Peyer's patch (tissue), 4 donors: ENCODE results near the gene RET. TPM values are rescaled to one million over a fixed set of nuclear protein-coding genes. Genes with fewer than 3 reads are reported as not detected.

Experiments
- DNase-seq, 3 donors: peaks; one replicate each; pipeline ENCODE4 v3.0.0-alpha.2; 2017 to 2019
- H3K27ac ChIP-seq, 4 donors: fragments of 200-600 bp; sonication (generic); one replicate each; pipeline ENCODE4 v1.5.1; 2016 to 2019
- H3K27me3 ChIP-seq, 2 donors: fragments of 200-600 bp; sonication (generic); one replicate each; pipeline ENCODE4 v1.5.1; 2019
- H3K36me3 ChIP-seq, 3 donors: fragments of 200-600 bp; sonication (generic); one replicate each; pipeline ENCODE4 v1.5.1; 2016 to 2019
- H3K4me1 ChIP-seq, 4 donors: fragments of 200-600 bp; sonication (generic); one replicate each; pipeline ENCODE4 v1.5.1; 2016 to 2019
- H3K4me3 ChIP-seq, 4 donors: fragments of 200-600 bp; sonication (generic); 1 replicate in 3 of 4; 2 replicates in 1 of 4; pipeline ENCODE4 v1.5.1; 2016 to 2019; ENCODE audit warnings: mild to moderate bottlenecking in 1 of 4
- H3K9me3 ChIP-seq, 4 donors: fragments of 200-600 bp; sonication (generic); one replicate each; pipeline ENCODE4 v1.5.1; 2016 to 2019; ENCODE audit warnings: mild to moderate bottlenecking in 1 of 4
- POLR2A ChIP-seq, 2 donors: fragments of 450-650 bp; IDR thresholded peaks; one replicate each; pipeline ENCODE4 v1.5.1; 2017; ENCODE audit warnings: antibody characterized with exemption in 2 of 2, mild to moderate bottlenecking in 2 of 2, moderate library complexity in 2 of 2
- total RNA-seq, 4 donors: library from RNA; depleted of rRNA; stranded (reverse); fragments of >200 nt; gene quantifications; one replicate each; pipeline ENCODE4 v1.1.0, GENCODE V29; 2016
- TF ChIP-seq, protein P1 (sequence below), 6 experiments: fragments of 450-650 bp in 4 of 6; fragments of 200-600 bp in 2 of 6; sonication (generic) in 1 of 6; IDR thresholded peaks; one replicate each; pipeline ENCODE4 v1.5.1; 2017 to 2019; ENCODE audit warnings: antibody characterized with exemption in 6 of 6, mild to moderate bottlenecking in 3 of 6, moderate library complexity in 1 of 6

RET gene
- total RNA-seq, 4 donors from 2014 or later, result 1.2 to 5.8 (median 1.7) TPM

DNA sequence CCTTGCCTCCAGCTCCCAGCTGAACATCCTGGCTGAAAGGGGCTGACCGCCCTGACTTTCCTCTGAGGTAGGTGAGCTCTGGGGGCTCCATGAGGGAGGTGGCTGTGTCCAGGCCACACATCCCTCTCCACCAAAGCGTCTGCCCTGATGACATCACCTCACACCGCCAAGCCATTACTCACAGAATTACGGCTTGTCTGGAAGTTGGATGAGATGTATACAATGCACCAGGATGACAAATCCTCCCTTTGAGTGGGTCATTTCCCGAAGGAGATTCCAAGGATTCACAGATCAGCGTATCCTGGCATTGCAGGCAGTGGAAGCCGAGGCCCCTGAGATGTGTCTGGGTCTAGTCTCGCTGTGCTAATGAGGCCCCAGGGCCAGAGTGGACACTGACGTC, 15.1 kb upstream of the RET start:
- TF ChIP-seq, protein P1, sequence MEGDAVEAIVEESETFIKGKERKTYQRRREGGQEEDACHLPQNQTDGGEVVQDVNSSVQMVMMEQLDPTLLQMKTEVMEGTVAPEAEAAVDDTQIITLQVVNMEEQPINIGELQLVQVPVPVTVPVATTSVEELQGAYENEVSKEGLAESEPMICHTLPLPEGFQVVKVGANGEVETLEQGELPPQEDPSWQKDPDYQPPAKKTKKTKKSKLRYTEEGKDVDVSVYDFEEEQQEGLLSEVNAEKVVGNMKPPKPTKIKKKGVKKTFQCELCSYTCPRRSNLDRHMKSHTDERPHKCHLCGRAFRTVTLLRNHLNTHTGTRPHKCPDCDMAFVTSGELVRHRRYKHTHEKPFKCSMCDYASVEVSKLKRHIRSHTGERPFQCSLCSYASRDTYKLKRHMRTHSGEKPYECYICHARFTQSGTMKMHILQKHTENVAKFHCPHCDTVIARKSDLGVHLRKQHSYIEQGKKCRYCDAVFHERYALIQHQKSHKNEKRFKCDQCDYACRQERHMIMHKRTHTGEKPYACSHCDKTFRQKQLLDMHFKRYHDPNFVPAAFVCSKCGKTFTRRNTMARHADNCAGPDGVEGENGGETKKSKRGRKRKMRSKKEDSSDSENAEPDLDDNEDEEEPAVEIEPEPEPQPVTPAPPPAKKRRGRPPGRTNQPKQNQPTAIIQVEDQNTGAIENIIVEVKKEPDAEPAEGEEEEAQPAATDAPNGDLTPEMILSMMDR (IDR thresholded peaks at IDR 0.05), result no peak
- TF ChIP-seq POLR2A (IDR thresholded peaks at IDR 0.05), result no peak
- Histone ChIP-seq H3K4me1 (no peaks in the 10 kb centered on the region), H3K27ac (no peak overlapping the region), H3K27me3 (no peaks in the 10 kb centered on the region), H3K9me3 (no peaks in the 10 kb centered on the region), H3K36me3 (no peaks in the 10 kb centered on the region), H3K4me3 (no peak overlapping the region)
- no peak for DNase-seq

DNA sequence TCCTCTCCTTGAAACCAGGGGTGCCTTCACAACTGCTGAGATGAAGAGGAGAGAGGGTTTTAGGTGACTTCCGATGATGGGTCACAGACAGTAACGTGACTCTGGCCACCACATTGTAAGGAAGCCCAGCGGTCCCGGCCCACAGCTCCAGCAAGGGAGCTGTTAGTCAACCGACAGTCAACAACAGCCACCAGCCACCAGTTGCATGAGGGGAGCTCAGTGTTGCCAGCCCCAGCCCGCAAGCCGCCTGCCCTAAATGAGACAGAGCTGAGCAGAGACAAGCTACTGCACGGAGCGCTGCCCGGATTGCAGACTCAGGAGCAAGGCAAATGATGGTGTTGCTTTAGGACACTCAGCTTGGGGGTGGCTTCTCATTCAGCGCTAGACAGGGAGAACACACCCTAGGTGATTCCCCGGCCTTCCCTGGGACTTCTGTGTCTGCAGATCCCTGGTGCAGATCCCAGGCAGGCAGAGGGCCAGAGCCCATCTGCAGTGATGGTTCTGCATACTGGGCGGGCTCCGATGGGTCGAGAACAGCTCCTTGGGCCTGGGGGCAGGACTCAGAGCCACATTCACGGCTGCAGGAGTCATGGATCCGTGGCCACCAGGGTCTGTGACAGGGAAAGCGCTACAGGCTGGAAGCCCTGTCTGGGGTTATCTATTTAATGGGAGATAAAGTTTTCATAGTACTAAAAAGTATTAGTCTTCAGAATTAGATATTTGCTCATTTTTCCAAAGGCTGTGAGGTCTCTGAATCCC, 14.3 kb upstream of the RET start:
- no peak for DNase-seq

DNA sequence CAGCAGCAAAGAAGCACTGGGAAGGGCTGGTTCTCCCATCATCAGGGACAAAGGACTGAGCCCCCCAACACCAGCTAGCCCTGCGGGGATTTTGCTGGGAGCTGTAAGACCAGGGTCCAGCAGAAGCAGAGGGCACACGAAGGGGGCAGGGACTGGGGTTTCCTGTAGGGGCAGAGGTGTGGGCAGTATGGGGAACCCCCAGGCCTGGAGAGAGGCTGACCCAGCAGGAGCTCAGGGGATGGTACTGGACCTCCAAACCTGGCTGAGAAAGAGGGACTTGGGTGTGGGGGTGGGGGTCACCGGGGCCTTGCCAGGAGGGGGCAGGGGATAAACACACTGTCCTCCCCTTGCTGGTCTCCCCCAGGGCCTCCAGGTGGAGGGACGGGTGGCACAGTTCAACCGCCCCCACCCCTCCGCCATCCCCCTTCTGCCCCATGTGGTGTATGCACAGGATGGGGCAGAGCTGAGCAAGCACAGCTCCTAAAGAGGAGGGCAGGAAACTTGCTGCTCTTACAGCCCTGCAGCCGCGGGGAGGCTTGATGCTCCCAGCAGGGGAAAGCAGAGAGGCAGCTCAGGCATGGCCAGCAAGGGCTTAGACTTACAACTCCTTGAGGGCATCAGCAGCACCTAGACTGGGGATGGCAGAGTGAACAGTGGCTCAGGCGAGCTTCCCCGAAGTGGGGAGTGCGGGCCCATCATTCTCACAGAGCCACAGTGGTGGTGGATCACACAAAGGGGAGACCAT, 12.4 kb upstream of the RET start:
- Histone ChIP-seq H3K4me1 (no peaks in the 10 kb centered on the region), H3K36me3 (no peaks in the 10 kb centered on the region), H3K27me3 (no peaks in the 10 kb centered on the region), H3K4me3 (no peak overlapping the region), H3K9me3 (no peaks in the 10 kb centered on the region), H3K27ac (no peak overlapping the region)
- TF ChIP-seq POLR2A (IDR thresholded peaks at IDR 0.05), result no peak
- TF ChIP-seq, protein P1 (IDR thresholded peaks at IDR 0.05), result no peak
- no peak for DNase-seq

More for the DNA sequence above, 14.3 kb upstream of the RET start:
- no peaks in the 10 kb centered on the region for H3K27me3 ChIP-seq
- H3K4me1 ChIP-seq, result no peaks in the 10 kb centered on the region
- H3K9me3 ChIP-seq, result no peaks in the 10 kb centered on the region
- no peak overlapping the region for H3K27ac ChIP-seq
- TF ChIP-seq, protein P1 (IDR thresholded peaks at IDR 0.05), result no peak
- TF ChIP-seq POLR2A (IDR thresholded peaks at IDR 0.05), result no peak
- no peak overlapping the region for H3K4me3 ChIP-seq
- H3K36me3 ChIP-seq, result no peaks in the 10 kb centered on the region

DNA sequence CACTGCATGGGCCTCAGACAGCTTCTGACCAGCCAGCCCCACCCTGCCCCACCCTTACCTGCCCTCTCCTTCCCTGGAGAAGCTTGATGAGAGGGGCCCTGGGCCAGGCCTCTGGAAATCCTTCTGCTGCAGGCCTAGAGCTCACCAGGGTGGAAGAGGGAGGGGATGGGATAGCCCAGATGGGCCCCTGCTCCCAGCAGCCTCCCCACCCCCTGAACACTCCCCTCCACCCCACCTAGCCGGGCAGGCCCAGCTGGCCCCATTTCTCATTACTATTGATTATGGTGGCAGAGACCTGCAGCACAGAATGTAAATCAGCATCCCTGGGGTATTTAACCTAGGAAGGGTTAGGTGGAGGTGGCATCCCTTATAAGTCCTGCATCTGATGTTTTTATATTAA, 11.6 kb upstream of the RET start:
- no peak for DNase-seq
- H3K4me1 ChIP-seq, result no peaks in the 10 kb centered on the region
- no peak overlapping the region for H3K27ac ChIP-seq
- TF ChIP-seq, protein P1 (IDR thresholded peaks at IDR 0.05), result no peak
- TF ChIP-seq POLR2A (IDR thresholded peaks at IDR 0.05), result no peak
- no peak overlapping the region for H3K4me3 ChIP-seq
- no peaks in the 10 kb centered on the region for H3K9me3 ChIP-seq
- H3K36me3 ChIP-seq, result no peaks in the 10 kb centered on the region
- no peaks in the 10 kb centered on the region for H3K27me3 ChIP-seq

DNA sequence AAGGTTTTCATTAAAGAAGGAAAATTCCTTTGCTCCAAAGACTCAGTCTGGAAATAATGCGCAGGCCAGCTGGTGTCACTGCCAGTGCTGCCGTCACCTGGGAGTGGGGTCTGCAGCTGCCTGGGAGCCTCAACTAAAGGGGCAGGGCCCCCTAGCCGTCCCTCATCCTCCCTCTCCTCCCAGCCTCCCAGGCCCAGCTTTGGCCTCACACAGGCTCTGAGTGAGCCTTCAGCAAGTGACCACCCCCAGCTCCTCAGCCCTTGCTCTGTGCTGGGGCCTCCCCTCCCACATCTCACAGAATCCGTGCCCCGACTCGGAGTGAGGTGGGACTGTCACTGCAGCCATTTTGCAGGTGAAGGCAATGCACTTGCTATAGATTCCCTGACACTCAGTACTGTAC, 11.1 kb upstream of the RET start:
- TF ChIP-seq, protein P1 (IDR thresholded peaks at IDR 0.05), result no peak
- DNase-seq, result no peak
- no peak overlapping the region for H3K27ac ChIP-seq
- no peaks in the 10 kb centered on the region for H3K4me1 ChIP-seq
- no peaks in the 10 kb centered on the region for H3K36me3 ChIP-seq
- H3K4me3 ChIP-seq, result no peak overlapping the region
- H3K9me3 ChIP-seq, result no peaks in the 10 kb centered on the region
- H3K27me3 ChIP-seq, result no peaks in the 10 kb centered on the region
